OCI-LY7 (cell line): ENCODE results near the gene AP2A1. TPM values are rescaled to one million over a fixed set of nuclear protein-coding genes. Genes with fewer than 3 reads are reported as not detected.

Source experiments
- BruUV-seq: library from RNA; stranded (reverse); fragments of 400-500 nt; replicated peaks from 2 replicates; lab custom pipeline; 2021; lab: Mats Ljungman, UMichigan
- CTCF ChIA-PET: fragments of 300-600 bp; sonication (Branson Sonifier 250); formaldehyde crosslinking; loops from one replicate; lab custom pipeline; 2022; ENCODE audit warnings: antibody characterized with exemption; ENCODE audit not compliant: unreplicated experiment; lab: Charles Lee
- POLR2A ChIA-PET: fragments of 300-600 bp; sonication (Branson Sonifier 250); formaldehyde crosslinking; loops from one replicate; lab custom pipeline; 2022; ENCODE audit warnings: antibody characterized with exemption; lab: Charles Lee
- DNase-seq: peaks from one replicate; pipeline ENCODE4 v3.0.0-alpha.2; 2015; ENCODE audit warnings: low spot score
- H2AFZ ChIP-seq: fragments of 200-600 bp; sonication (generic), shearing (Covaris generic); 2 replicates; pipeline ENCODE4 v1.6.1; 2014; ENCODE audit warnings: mild to moderate bottlenecking, antibody characterized with exemption, low read length, moderate library complexity
- H3K27ac ChIP-seq: fragments of 200-600 bp; sonication (generic); 2 replicates; pipeline ENCODE4 v1.5.1; 2014; ENCODE audit warnings: mixed run types, low read depth, mild to moderate bottlenecking, moderate library complexity, low read length, inconsistent platforms; ENCODE audit not compliant: poor library complexity, severe bottlenecking
- H3K36me3 ChIP-seq: fragments of 200-600 bp; sonication (generic); 2 replicates; pipeline ENCODE4 v1.6.1; 2014; ENCODE audit warnings: mild to moderate bottlenecking, antibody characterized with exemption, low read length, moderate library complexity, mixed read lengths; ENCODE audit not compliant: insufficient read depth
- H3K4me1 ChIP-seq: fragments of 200-600 bp; sonication (generic); 2 replicates; pipeline ENCODE4 v1.5.1; 2014; ENCODE audit warnings: mild to moderate bottlenecking, low read length; ENCODE audit not compliant: insufficient read depth, poor library complexity, severe bottlenecking
- H3K4me2 ChIP-seq: fragments of 200-600 bp; sonication (generic); 2 replicates; pipeline ENCODE4 v1.6.1; 2014; ENCODE audit warnings: mild to moderate bottlenecking, low read length
- H3K4me3 ChIP-seq: fragments of 200-600 bp; sonication (generic); 2 replicates; pipeline ENCODE4 v1.5.1; 2014; ENCODE audit warnings: mild to moderate bottlenecking, low read depth, low read length; ENCODE audit not compliant: poor library complexity, severe bottlenecking
- H3K79me2 ChIP-seq: fragments of 200-600 bp; sonication (generic); 2 replicates; pipeline ENCODE4 v1.6.1; 2016; ENCODE audit warnings: low read depth, mild to moderate bottlenecking, low read length, moderate library complexity, mixed read lengths; ENCODE audit not compliant: insufficient read depth
- H3K9me2 ChIP-seq: fragments of 200-600 bp; sonication (generic); 2 replicates; pipeline ENCODE4 v1.6.1; 2016; ENCODE audit warnings: mild to moderate bottlenecking, low read length, mixed read lengths; ENCODE audit not compliant: insufficient read depth
- H3K9me3 ChIP-seq: fragments of 200-600 bp; sonication (generic); 2 replicates; pipeline ENCODE4 v1.6.1; 2014; ENCODE audit warnings: mild to moderate bottlenecking, mixed run types, low read length, mixed read lengths
- H4K20me1 ChIP-seq: fragments of 200-600 bp; sonication (generic); 2 replicates; pipeline ENCODE4 v1.6.1; 2014; ENCODE audit warnings: mild to moderate bottlenecking, antibody characterized with exemption, low read length, moderate library complexity, mixed read lengths; ENCODE audit not compliant: insufficient read depth
- EZH2phosphoT487 ChIP-seq: fragments of 200-600 bp; sonication (generic); IDR thresholded peaks from 2 replicates; pipeline ENCODE4 v1.6.1; 2018; ENCODE audit warnings: low read depth, borderline replicate concordance, mild to moderate bottlenecking, mixed run types, antibody characterized with exemption, low read length, moderate library complexity, mixed read lengths
- intact Hi-C: fragments of 100-400 bp; cut with micrococcal nuclease; formaldehyde crosslinking; loops from one replicate; pipeline ENCODE4 v1.10.0; 2022; ENCODE audit not compliant: unreplicated experiment
- total RNA-seq, 2 experiments: library from RNA; depleted of rRNA in 1 of 2; stranded (reverse); fragments of >200 nt in 1 of 2; shearing (Covaris generic) in 1 of 2; gene quantifications; 2 replicates each; pipeline ENCODE4 v1.2.3, GENCODE V29; 2014 to 2022
- TF ChIP-seq, protein P1 (sequence below): fragments of 200-600 bp; sonication (generic); conservative IDR thresholded peaks from 2 replicates; pipeline ENCODE4 v1.5.1; 2014; ENCODE audit warnings: mild to moderate bottlenecking, antibody characterized with exemption, low read length, moderate library complexity, mixed read lengths

AP2A1 gene
- total RNA-seq, 2 experiments from 2014 or later, result 46.9 to 47.4 TPM

DNA sequence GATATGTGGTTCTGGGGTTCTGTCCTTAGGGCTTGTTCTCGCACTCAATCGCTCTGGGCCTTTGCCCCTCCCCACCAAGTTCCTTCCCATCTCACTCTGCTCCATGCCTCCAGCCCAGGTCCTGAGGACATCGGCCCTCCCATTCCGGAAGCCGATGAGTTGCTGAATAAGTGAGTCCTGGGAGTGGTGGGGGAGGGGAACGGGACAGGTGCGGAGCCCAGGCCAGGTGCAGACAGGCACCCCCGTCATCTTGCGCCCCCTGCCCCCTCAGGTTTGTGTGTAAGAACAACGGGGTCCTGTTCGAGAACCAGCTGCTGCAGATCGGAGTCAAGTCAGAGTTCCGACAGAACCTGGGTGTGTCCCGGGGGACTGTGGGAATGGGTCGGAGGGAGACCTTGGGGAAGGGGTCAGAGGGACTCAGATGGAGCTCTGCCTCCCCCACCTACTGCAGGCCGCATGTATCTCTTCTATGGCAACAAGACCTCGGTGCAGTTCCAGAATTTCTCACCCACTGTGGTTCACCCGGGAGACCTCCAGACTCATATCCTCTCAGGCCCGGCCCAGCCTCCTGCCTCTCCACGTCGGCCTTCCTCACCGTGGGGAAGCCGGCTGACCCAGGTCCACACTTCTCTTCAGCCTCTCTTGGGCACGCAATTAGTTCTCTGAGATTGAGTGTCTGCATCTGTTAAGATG lies 36.2 kb downstream of the AP2A1 start:
- intact Hi-C loops, result no loop called here
- no peaks in the 10 kb centered on the region for H3K79me2 ChIP-seq
- no TSS peak for BruUV-seq
- no peaks in the 10 kb centered on the region for H3K4me1 ChIP-seq
- H3K4me2 ChIP-seq, result no peak overlapping the region
- DNase-seq, result no peak
- no peaks in the 10 kb centered on the region for H3K9me3 ChIP-seq
- H3K36me3 ChIP-seq, result peaks cover 81% of the 10 kb centered on the region
- ChIA-PET POLR2A (no interaction called here), CTCF (no interaction called here)
- TF ChIP-seq, protein P1, sequence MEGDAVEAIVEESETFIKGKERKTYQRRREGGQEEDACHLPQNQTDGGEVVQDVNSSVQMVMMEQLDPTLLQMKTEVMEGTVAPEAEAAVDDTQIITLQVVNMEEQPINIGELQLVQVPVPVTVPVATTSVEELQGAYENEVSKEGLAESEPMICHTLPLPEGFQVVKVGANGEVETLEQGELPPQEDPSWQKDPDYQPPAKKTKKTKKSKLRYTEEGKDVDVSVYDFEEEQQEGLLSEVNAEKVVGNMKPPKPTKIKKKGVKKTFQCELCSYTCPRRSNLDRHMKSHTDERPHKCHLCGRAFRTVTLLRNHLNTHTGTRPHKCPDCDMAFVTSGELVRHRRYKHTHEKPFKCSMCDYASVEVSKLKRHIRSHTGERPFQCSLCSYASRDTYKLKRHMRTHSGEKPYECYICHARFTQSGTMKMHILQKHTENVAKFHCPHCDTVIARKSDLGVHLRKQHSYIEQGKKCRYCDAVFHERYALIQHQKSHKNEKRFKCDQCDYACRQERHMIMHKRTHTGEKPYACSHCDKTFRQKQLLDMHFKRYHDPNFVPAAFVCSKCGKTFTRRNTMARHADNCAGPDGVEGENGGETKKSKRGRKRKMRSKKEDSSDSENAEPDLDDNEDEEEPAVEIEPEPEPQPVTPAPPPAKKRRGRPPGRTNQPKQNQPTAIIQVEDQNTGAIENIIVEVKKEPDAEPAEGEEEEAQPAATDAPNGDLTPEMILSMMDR, result no peak
- no peak for TF ChIP-seq EZH2phosphoT487
- H2AFZ ChIP-seq, result no peak overlapping the region
- no peaks in the 10 kb centered on the region for H4K20me1 ChIP-seq
- no peak overlapping the region for H3K27ac ChIP-seq
- no peaks in the 10 kb centered on the region for H3K9me2 ChIP-seq
- no peak overlapping the region for H3K4me3 ChIP-seq

- Histone ChIP-seq H2AFZ (no peak overlapping the region), H3K4me3 (no peak overlapping the region), H3K9me3 (no peaks in the 10 kb centered on the region), H3K4me1 (peaks cover 1% of the 10 kb centered on the region), H3K79me2 (no peaks in the 10 kb centered on the region), H4K20me1 (no peaks in the 10 kb centered on the region), H3K9me2 (no peaks in the 10 kb centered on the region), H3K36me3 (peaks cover 79% of the 10 kb centered on the region), H3K27ac (no peak overlapping the region), H3K4me2 (no peak overlapping the region)
- CTCF ChIA-PET, result no interaction called here
- POLR2A ChIA-PET, result no interaction called here
- intact Hi-C loops, result no loop called here
- no peak for TF ChIP-seq EZH2phosphoT487
- TF ChIP-seq, protein P1, result no peak
- no TSS peak for BruUV-seq
- no peak for DNase-seq
Measured at GRCh38 chr19:49803529-49803856, 36.7 kb downstream of the AP2A1 start.

GRCh38 chr19:49805822-49806619 lies 39.2 kb downstream of the AP2A1 start:
- H4K20me1 ChIP-seq, result no peaks in the 10 kb centered on the region
- ChIA-PET POLR2A (no interaction called here), CTCF (no interaction called here)
- H3K36me3 ChIP-seq, result peaks cover 54% of the 10 kb centered on the region
- no peaks in the 10 kb centered on the region for H3K9me2 ChIP-seq
- no peaks in the 10 kb centered on the region for H3K9me3 ChIP-seq
- peaks cover 18% of the 10 kb centered on the region for H3K4me1 ChIP-seq
- H3K4me2 ChIP-seq, result no peak overlapping the region
- H3K79me2 ChIP-seq, result no peaks in the 10 kb centered on the region
- H3K27ac ChIP-seq, result no peak overlapping the region
- no peak overlapping the region for H2AFZ ChIP-seq
- no peak for DNase-seq
- no peak overlapping the region for H3K4me3 ChIP-seq
- intact Hi-C loops, result no loop called here
- TF ChIP-seq, protein P1, result no peak
- TF ChIP-seq EZH2phosphoT487, result no peak
- no TSS peak for BruUV-seq
